Naive B cell (primary cell): Measurements from ENCODE around the gene DNAAF2. TPM values are rescaled to one million over a fixed set of nuclear protein-coding genes. Genes with fewer than 3 reads are reported as not detected.
"Not testable (repeated sequence)": the region's sequence is repeated elsewhere in the genome, so short reads cannot be mapped to it uniquely, and the experiment has no call there.

Experiments used
- ATAC-seq, 2 donors: fragments of 150-1000 bp; cut with Tn5 transposase; 2 replicates each; pipeline ENCODE4 v1.10.0; 2021; ENCODE audit warnings: low read depth in 2 of 2, mild to moderate bottlenecking in 2 of 2, moderate library complexity in 2 of 2
- DNase-seq: peaks from one replicate; pipeline ENCODE4 v3.0.0; 2022
- H3K27ac Mint-ChIP-seq, 6 donors: one replicate each; pipeline ENCODE4 v1.8.0; 2020 to 2022; ENCODE audit warnings: mild to moderate bottlenecking in 6 of 6, mixed read lengths in 6 of 6, moderate library complexity in 5 of 6, inconsistent platforms in 2 of 6
- H3K27me3 Mint-ChIP-seq, 3 donors: one replicate each; pipeline ENCODE4 v1.8.0; 2021 to 2022; ENCODE audit warnings: mixed read lengths in 3 of 3, mild to moderate bottlenecking in 1 of 3
- H3K36me3 Mint-ChIP-seq, 2 donors: one replicate each; pipeline ENCODE4 v1.8.0; 2020 to 2022; ENCODE audit warnings: mixed read lengths in 2 of 2, inconsistent platforms in 1 of 2, mild to moderate bottlenecking in 1 of 2
- H3K4me1 Mint-ChIP-seq, 3 donors: one replicate each; pipeline ENCODE4 v1.8.0; 2020 to 2022; ENCODE audit warnings: mixed read lengths in 3 of 3, inconsistent platforms in 1 of 3, mild to moderate bottlenecking in 1 of 3, moderate library complexity in 1 of 3
- H3K4me3 Mint-ChIP-seq, 8 donors: one replicate each; pipeline ENCODE4 v1.8.0; 2020 to 2022; ENCODE audit warnings: mild to moderate bottlenecking in 8 of 8, mixed read lengths in 8 of 8, moderate library complexity in 8 of 8, inconsistent platforms in 2 of 8
- H3K9me3 Mint-ChIP-seq, 7 donors: one replicate each; pipeline ENCODE4 v1.8.0; 2020 to 2022; ENCODE audit warnings: mixed read lengths in 7 of 7, mild to moderate bottlenecking in 5 of 7, inconsistent platforms in 2 of 7, moderate library complexity in 1 of 7
- polyA plus RNA-seq, 6 donors: library from polyadenylated mRNA; unstranded; fragments of 300-500 nt; fragmentation: Illumina TruSeq; gene quantifications; one replicate each; pipeline ENCODE4 v1.2.3, GENCODE V29; 2021; ENCODE audit warnings: low read depth in 6 of 6

DNAAF2 gene
- 10 to 100 TPM; 16.1 to 28.3 (median 24.8) TPM for polyA plus RNA-seq

- Mint-ChIP-seq H3K4me1 (peaks cover 28 to 73% (median 53%) of the 10 kb centered on the region in 3 donors), H3K36me3 (peaks cover 16 to 18% of the 10 kb centered on the region in 2 donors), H3K27ac (peak within 1 kb of the TSS; percentile 97 to 100 (median 99)), H3K9me3 (no peaks in the 10 kb centered on the region), H3K27me3 (no peaks in the 10 kb centered on the region), H3K4me3 (peak within 1 kb of the TSS; percentile 80 to 99 (median 95))
- ATAC-seq (peak; percentile 59 to 61), DNase-seq (peak; percentile 81)
Measured at GRCh38 chr14:49634547-49635334, at the start of gene DNAAF2. Gene DNAAF2 (minus strand): TSS chr14:49635244. CDS start chr14:49635149, 95 bp downstream.

GRCh38 chr14:49679271-49679670 is 44.2 kb upstream of the DNAAF2 start:
- Mint-ChIP-seq H3K36me3 (no peaks in the 10 kb centered on the region), H3K27ac (no peak overlapping the region), H3K9me3 (no peaks in the 10 kb centered on the region), H3K4me1 (no peaks in the 10 kb centered on the region), H3K4me3 (no peak overlapping the region), H3K27me3 (no peaks in the 10 kb centered on the region)
- DNase-seq (no peak), ATAC-seq (no peak)

- peaks cover 0 to 3% (median 0%) of the 10 kb centered on the region in 7 donors for H3K9me3 Mint-ChIP-seq
- no peaks in the 10 kb centered on the region for H3K4me1 Mint-ChIP-seq
- DNase-seq (no peak), ATAC-seq (peak; percentile 50 to 52)
- H3K27ac Mint-ChIP-seq, result no peak overlapping the region
- no peak overlapping the region for H3K4me3 Mint-ChIP-seq
- peaks cover 0 to 5% of the 10 kb centered on the region in 2 donors for H3K36me3 Mint-ChIP-seq
- H3K27me3 Mint-ChIP-seq, result no peaks in the 10 kb centered on the region
Measured at GRCh38 chr14:49677643-49678042, 42.6 kb upstream of the DNAAF2 start.

- ATAC-seq (no peak), DNase-seq (no peak)
- Mint-ChIP-seq H3K4me3 (no peak overlapping the region), H3K4me1 (no peaks in the 10 kb centered on the region), H3K9me3 (peaks cover 0 to 5% (median 0%) of the 10 kb centered on the region in 7 donors), H3K36me3 (peaks cover 0 to 5% of the 10 kb centered on the region in 2 donors), H3K27ac (no peak overlapping the region), H3K27me3 (no peaks in the 10 kb centered on the region)
Measured at GRCh38 chr14:49673586-49673985, 38.5 kb upstream of the DNAAF2 start.

- Mint-ChIP-seq H3K9me3 (peaks cover 0 to 5% (median 0%) of the 10 kb centered on the region in 7 donors), H3K4me3 (no peak overlapping the region), H3K27ac (no peak overlapping the region), H3K27me3 (no peaks in the 10 kb centered on the region), H3K4me1 (no peaks in the 10 kb centered on the region), H3K36me3 (peaks cover 0 to 5% of the 10 kb centered on the region in 2 donors)
- no peak for DNase-seq
- no peak for ATAC-seq
Measured at GRCh38 chr14:49670475-49670874, 35.4 kb upstream of the DNAAF2 start.

- ATAC-seq (no peak), DNase-seq (no peak)
- no peak overlapping the region for H3K4me3 Mint-ChIP-seq
- H3K9me3 Mint-ChIP-seq, result no peaks in the 10 kb centered on the region
- no peaks in the 10 kb centered on the region for H3K27me3 Mint-ChIP-seq
- H3K36me3 Mint-ChIP-seq, result no peaks in the 10 kb centered on the region
- peak overlapping the region in 2 of 6 donors; percentile 34 to 62 for H3K27ac Mint-ChIP-seq
- no peaks in the 10 kb centered on the region for H3K4me1 Mint-ChIP-seq
Measured at GRCh38 chr14:49659526-49660455, 24.7 kb upstream of the DNAAF2 start.

- H3K36me3 Mint-ChIP-seq, H3K27me3 Mint-ChIP-seq, DNase-seq, H3K9me3 Mint-ChIP-seq, ATAC-seq, H3K4me1 Mint-ChIP-seq, H3K4me3 Mint-ChIP-seq: not testable (repeated sequence)
- peak overlapping the region in 1 of 6 donors; percentile 20 for H3K27ac Mint-ChIP-seq
Measured at GRCh38 chr14:49657500-49657899, 22.5 kb upstream of the DNAAF2 start.

- Mint-ChIP-seq H3K4me1 (peaks cover 4 to 8% (median 7%) of the 10 kb centered on the region in 3 donors), H3K27me3 (no peaks in the 10 kb centered on the region), H3K36me3 (no peaks in the 10 kb centered on the region), H3K4me3 (no peak overlapping the region), H3K27ac (no peak overlapping the region), H3K9me3 (no peaks in the 10 kb centered on the region)
- DNase-seq, result no peak
- no peak for ATAC-seq
Measured at GRCh38 chr14:49654511-49654910, 19.5 kb upstream of the DNAAF2 start.

- DNase-seq, result no peak
- Mint-ChIP-seq H3K27me3 (no peaks in the 10 kb centered on the region), H3K4me3 (no peak overlapping the region), H3K9me3 (no peaks in the 10 kb centered on the region), H3K27ac (no peak overlapping the region), H3K4me1 (peaks cover 4 to 8% (median 7%) of the 10 kb centered on the region in 3 donors), H3K36me3 (no peaks in the 10 kb centered on the region)
- no peak for ATAC-seq
Measured at GRCh38 chr14:49653508-49653907, 18.5 kb upstream of the DNAAF2 start.

GRCh38 chr14:49642163-49642562 is 7.1 kb upstream of the DNAAF2 start:
- peaks cover 27 to 63% (median 40%) of the 10 kb centered on the region in 3 donors for H3K4me1 Mint-ChIP-seq
- H3K27me3 Mint-ChIP-seq, result no peaks in the 10 kb centered on the region
- peak overlapping the region in 2 of 8 donors; percentile 18 to 32 for H3K4me3 Mint-ChIP-seq

GRCh38 chr14:49641697-49642129 is 6.7 kb upstream of the DNAAF2 start:
- Mint-ChIP-seq H3K27me3 (no peaks in the 10 kb centered on the region), H3K4me1 (peaks cover 27 to 63% (median 40%) of the 10 kb centered on the region in 3 donors), H3K9me3 (no peaks in the 10 kb centered on the region), H3K27ac (peak overlapping the region in 5 of 6 donors; percentile 10 to 75 (median 53)), H3K4me3 (peak overlapping the region in 1 of 8 donors; percentile 18), H3K36me3 (peaks cover 14 to 17% of the 10 kb centered on the region in 2 donors)
- no peak for DNase-seq
- ATAC-seq, result no peak

More at GRCh38 chr14:49642163-49642562, 7.1 kb upstream of the DNAAF2 start:
- Mint-ChIP-seq H3K27ac (peak overlapping the region in 5 of 6 donors; percentile 41 to 75 (median 59)), H3K36me3 (peaks cover 12 to 13% of the 10 kb centered on the region in 2 donors), H3K9me3 (no peaks in the 10 kb centered on the region)
- no peak for ATAC-seq
- no peak for DNase-seq

GRCh38 chr14:49640540-49641417 is 5.7 kb upstream of the DNAAF2 start:
- Mint-ChIP-seq H3K36me3 (peaks cover 16 to 18% of the 10 kb centered on the region in 2 donors), H3K27me3 (no peaks in the 10 kb centered on the region), H3K9me3 (no peaks in the 10 kb centered on the region), H3K27ac (peak overlapping the region in 4 of 6 donors; percentile 15 to 76 (median 66)), H3K4me1 (peaks cover 28 to 69% (median 44%) of the 10 kb centered on the region in 3 donors), H3K4me3 (no peak overlapping the region)
- DNase-seq (no peak), ATAC-seq (no peak)
